AG09319 (cell line): ENCODE measurements around the gene ARL15.

ENCODE experiments used
- DNase-seq: peaks from one replicate; pipeline ENCODE4 v3.0.0-alpha.2; 2010; ENCODE audit warnings: low read depth; ENCODE audit errors: extremely low read depth
- TF ChIP-seq, protein P1 (sequence below): IDR thresholded peaks from 2 replicates; pipeline ENCODE4 v1.5.1; 2011; ENCODE audit warnings: low read depth, mild to moderate bottlenecking, inconsistent platforms, low read length, moderate library complexity

Gene ARL15

DNA sequence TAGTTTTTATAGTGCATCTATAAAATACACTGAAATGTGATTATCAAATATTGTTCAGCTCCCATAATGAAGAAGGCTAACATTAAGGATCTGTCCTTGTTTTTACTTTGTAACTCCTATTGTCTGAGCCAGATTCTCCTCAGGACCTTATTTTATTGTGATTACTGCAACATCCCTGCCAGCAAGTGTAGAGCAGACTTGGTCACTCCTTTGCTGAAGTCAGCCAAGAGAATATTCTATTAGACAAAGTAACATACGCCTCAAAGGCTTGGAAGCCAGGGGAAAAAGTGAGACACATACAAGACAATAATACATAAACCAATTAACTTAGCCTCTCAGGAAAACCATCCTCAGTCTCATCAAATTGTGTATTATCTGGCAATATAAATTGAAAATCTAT lies 269.6 kb downstream of the ARL15 start:
- TF ChIP-seq, protein P1, sequence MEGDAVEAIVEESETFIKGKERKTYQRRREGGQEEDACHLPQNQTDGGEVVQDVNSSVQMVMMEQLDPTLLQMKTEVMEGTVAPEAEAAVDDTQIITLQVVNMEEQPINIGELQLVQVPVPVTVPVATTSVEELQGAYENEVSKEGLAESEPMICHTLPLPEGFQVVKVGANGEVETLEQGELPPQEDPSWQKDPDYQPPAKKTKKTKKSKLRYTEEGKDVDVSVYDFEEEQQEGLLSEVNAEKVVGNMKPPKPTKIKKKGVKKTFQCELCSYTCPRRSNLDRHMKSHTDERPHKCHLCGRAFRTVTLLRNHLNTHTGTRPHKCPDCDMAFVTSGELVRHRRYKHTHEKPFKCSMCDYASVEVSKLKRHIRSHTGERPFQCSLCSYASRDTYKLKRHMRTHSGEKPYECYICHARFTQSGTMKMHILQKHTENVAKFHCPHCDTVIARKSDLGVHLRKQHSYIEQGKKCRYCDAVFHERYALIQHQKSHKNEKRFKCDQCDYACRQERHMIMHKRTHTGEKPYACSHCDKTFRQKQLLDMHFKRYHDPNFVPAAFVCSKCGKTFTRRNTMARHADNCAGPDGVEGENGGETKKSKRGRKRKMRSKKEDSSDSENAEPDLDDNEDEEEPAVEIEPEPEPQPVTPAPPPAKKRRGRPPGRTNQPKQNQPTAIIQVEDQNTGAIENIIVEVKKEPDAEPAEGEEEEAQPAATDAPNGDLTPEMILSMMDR, result no peak
- DNase-seq, result no peak

GRCh38 chr5:54040018-54040417 lies 270.4 kb downstream of the ARL15 start:
- TF ChIP-seq, protein P1, result no peak
- DNase-seq, result no peak

- DNase-seq, result no peak
- TF ChIP-seq, protein P1, result no peak
Observed at GRCh38 chr5:54037205-54037604, 273.2 kb downstream of the ARL15 start.

GRCh38 chr5:54030981-54031380 lies 279.4 kb downstream of the ARL15 start:
- TF ChIP-seq, protein P1, result no peak
- DNase-seq, result no peak

DNA sequence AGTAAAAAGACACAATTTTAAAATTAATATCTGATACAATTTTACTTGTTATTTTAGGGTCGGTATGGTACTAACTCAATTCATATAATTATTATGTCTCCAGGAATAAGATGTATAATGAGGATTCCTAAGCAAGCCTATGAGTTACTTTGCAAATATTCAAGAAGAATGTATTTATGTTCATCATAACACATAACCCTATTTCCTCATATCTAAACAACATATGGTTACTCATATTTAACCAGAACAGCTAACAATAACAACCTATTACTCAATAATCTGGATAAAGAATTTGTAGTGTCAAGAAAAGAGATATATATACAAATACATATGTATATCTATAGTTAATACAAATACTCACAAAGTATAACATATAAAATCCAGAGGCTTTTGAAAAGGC lies 285.9 kb downstream of the ARL15 start:
- DNase-seq, result no peak
- TF ChIP-seq, protein P1, result no peak

- TF ChIP-seq, protein P1, result no peak
Observed at GRCh38 chr5:54022223-54022622, 288.1 kb downstream of the ARL15 start.

DNA sequence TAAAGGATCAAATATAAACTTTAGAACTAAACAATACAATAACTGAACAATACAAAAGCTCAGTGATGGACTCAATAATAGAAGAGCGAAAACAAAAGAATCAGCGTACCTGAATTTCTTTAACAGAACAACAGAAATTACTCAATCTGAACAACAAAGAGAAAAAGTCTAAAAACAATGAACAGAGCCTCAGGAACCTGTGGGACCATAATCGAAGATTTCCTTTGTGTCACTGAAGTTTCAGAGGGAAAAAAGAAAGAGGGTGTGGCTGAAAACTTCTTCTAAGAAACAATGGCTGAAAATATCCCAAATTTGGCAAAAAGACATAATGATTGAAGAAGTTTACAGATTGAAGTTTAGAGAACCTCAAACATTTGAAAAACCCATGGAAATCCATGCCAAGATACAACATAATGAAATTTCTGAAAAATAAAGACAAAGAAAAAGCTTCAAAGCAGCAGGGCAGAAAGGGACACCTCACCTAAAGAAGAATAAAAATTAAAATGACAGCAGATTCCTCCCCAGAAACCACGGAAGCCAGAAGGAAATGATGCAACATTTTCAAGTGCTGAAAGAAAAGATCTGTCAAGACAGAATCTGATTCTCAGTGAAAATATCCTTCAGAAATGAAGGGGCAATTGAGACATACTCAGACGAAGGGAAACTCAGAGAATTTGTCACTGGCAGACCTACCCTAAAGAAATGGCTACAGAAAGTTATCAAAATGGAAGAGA lies 288.8 kb downstream of the ARL15 start:
- no peak for DNase-seq
- TF ChIP-seq, protein P1, result no peak

More at GRCh38 chr5:54022223-54022622, 288.1 kb downstream of the ARL15 start:
- DNase-seq, result no peak
